C4-2B (cell line): Measurements from ENCODE around the gene MACF1.

Experiments
- ZFX ChIP-seq: fragments of 450-650 bp; IDR thresholded peaks from 2 replicates; pipeline ENCODE4 v1.6.1; 2017
- TF ChIP-seq, protein P1 (sequence below): fragments of 450-650 bp; conservative IDR thresholded peaks from 2 replicates; pipeline ENCODE4 v1.5.1; 2017; ENCODE audit warnings: mild to moderate bottlenecking

DNA sequence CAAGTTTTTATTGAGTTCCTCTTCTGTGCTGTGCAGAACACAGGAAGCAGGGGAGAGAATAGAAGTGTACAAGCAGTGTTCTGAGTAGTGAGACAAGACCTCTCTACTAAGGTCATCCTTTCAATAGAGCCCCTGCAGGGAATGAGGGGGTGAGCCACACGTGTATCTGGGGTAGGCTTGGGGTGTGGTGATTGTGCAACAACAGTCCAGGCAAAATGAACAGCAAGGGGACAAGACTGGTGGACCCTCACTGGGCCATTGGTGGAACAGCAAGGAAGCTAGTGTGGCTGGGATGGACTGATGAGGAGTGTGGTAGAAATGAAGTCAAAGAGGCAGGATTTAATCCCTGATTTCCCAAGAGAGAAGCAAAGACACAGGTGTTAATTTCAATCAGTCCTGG lies 278.8 kb downstream of the MACF1 start:
- TF ChIP-seq, protein P1, sequence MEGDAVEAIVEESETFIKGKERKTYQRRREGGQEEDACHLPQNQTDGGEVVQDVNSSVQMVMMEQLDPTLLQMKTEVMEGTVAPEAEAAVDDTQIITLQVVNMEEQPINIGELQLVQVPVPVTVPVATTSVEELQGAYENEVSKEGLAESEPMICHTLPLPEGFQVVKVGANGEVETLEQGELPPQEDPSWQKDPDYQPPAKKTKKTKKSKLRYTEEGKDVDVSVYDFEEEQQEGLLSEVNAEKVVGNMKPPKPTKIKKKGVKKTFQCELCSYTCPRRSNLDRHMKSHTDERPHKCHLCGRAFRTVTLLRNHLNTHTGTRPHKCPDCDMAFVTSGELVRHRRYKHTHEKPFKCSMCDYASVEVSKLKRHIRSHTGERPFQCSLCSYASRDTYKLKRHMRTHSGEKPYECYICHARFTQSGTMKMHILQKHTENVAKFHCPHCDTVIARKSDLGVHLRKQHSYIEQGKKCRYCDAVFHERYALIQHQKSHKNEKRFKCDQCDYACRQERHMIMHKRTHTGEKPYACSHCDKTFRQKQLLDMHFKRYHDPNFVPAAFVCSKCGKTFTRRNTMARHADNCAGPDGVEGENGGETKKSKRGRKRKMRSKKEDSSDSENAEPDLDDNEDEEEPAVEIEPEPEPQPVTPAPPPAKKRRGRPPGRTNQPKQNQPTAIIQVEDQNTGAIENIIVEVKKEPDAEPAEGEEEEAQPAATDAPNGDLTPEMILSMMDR: no peak
- no peak for TF ChIP-seq ZFX
